HG02852 (cell line): ENCODE data around the gene PPP1R3E.
"Not testable (repeated sequence)": the region's sequence is repeated elsewhere in the genome, so short reads cannot be mapped to it uniquely, and the experiment has no call there.

Experiments used
- ATAC-seq: cut with Tn5 transposase; IDR thresholded peaks from one replicate; pipeline ENCODE4 v1.9.1; 2021; ENCODE audit warnings: mild to moderate bottlenecking, moderate library complexity; ENCODE audit not compliant: unreplicated experiment

PPP1R3E gene, protein sequence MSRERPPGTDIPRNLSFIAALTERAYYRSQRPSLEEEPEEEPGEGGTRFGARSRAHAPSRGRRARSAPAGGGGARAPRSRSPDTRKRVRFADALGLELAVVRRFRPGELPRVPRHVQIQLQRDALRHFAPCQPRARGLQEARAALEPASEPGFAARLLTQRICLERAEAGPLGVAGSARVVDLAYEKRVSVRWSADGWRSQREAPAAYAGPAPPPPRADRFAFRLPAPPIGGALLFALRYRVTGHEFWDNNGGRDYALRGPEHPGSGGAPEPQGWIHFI

DNA sequence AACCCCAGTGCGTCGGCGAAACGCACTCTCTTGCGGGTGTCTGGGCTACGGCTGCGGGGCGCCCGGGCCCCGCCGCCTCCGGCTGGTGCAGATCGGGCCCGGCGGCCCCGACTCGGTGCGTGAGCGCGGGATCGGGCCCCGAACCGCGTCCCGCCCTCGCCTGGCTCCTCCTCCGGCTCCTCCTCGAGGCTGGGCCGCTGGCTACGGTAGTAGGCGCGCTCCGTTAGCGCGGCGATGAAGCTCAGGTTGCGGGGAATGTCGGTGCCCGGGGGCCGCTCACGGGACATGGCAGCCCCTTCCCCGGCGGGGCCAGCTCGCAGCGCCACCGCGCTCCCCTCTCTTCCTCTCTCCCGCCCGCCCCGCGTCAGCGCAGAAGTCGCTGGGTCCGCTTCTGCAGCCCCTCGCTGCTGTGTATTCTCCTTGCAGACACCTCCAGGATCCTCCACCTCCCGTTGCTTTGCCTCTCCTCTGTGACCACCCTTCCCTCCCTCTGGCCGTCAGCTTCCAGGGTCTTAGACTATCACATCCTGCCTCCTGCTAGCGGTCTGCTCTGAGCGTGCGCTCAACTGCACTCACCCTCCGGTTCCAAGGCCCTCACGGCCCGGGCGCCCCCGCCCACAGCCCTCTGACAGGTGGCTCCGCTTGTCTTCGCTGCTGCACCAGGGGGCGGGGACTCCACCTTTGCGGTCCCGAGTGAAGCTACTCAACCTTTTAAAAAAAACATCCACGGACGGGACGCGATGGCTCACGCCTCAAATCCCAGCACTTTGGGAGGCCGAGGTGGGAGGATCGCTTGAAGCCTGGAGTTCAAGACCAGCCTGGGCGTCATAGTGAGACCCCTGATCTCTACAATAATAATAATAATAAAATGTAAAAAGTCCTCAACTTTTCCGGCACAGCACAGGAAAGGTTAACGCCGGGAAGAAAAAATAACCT, at the start of gene PPP1R3E:
PPP1R3E (minus strand) TSS at position 570 of the 936 bp plus-strand sequence; CDS start at position 287, 283 bp downstream.
- ATAC-seq = peak; percentile 39

- no peak for ATAC-seq
These were observed 49.2 kb upstream of the PPP1R3E start for GRCh38 chr14:23351681-23352505.

GRCh38 chr14:23349156-23349845, 46.6 kb upstream of the PPP1R3E start:
- no peak for ATAC-seq

- ATAC-seq = no peak
These were observed 45.6 kb upstream of the PPP1R3E start for GRCh38 chr14:23348297-23348655.

DNA sequence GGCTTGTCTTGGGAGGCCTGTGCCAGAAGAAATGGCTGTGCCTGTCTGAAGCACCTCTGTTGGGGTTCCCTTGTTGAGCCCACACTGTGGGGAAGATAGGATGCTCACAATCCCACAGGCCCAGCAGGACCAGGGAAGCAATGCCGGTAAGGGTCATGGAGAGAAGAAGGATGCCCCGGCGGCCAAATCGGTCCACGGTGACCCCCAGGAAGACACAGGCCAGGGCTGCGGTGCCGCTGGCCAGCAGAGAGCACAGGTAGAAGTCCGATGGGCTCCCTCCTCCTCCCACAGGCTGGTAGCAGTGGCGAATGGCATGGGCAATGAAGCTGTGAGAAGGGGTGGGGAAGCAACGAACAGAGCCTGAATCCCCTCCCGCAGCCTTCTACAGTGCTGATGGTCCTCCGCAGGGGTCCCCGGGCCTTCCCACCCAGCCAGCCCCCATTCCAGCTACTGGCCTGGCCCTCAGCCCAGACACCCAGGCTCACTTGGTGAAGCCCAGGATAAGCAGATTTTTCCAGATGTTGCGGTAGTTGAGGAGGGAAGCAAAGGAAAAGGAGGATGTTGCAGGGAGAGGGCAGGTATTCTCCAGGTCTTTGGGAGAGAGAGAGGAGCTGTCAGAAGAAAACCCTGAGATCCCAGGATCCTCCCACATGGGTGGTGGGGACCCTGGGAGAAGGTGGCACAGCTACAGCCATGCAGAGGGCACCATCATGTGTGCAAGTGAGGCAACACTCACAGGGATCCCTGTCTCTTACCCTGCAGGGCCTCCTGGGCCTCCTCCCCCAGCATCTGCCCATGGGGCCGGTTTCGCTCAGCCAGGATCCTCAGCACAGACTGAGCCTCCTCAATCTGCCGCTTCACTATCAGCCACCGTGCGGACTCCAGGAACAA, 45.0 kb upstream of the PPP1R3E start:
- no peak for ATAC-seq

DNA sequence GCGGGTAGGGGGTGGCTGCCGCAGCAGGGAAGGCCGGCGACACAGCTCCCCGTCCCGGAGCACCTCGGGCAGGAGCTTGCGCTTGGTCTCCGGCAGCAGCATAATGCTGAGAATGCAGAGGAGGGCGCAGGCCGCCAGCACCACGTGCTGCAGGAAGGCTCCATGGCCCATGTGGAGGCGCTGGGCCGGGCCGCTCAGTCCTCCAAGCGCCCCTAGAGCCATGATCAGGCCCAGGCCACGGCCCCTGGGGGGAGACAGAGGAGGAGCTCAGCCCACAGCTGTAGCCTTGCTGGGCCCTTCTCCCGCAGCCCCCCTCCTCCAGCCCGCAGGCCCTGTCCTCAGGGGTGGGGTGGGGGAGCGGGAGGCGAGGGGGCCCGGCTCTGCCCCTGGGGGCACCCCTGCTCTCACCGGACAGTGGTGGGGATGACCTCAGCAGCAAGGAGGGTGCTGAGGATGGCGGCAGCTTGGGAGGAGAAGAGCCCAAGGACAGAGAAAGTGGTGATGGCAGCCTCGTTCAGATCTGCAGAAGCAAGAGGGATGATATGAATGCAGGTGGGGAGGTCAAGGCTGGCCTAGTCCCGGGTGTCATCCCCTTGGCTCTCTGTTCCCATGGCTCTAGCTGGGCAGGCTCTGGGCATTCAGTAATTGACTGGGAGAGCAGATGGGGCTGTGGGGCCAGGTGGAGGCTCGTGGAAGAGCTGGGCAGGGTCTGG, 44.2 kb upstream of the PPP1R3E start:
- no peak for ATAC-seq

GRCh38 chr14:23345987-23346692, 43.5 kb upstream of the PPP1R3E start:
- no peak for ATAC-seq

GRCh38 chr14:23344481-23344880, 41.8 kb upstream of the PPP1R3E start:
- ATAC-seq = no peak

DNA sequence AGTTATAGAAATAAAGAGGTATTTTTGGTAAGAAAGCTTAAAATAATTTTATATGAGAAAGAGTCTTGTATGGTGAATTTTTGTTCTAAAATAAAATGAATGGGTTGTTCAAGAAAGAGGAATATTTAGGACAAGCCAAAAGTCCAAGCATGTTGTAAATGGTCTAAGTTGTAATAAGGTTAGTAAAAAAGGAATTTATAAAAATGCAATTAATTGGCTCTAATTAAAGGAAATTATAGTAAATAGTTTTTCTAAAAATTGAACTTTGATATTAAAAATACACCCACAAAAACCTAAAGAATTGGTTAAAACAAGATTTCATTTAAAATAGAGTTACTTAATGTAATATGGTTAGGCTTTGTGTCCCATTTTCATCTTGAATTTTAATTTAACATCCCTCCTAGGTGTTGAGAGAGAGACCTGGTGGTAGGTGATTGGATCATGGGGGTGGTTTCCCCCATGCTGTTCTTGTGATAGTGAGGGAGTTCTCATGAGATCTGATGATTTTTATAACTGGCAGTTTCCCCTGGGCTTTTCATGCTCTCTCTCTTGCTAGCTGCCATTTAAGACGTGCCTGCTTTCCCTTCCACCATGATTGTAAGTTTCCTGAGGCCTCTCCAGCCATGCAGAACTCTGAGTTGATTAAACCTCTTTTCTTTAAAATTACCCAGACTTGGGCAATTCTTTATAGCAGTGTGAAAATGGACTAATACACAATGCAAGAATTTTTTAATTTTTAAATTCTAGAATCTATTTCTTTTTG, 37.0 kb upstream of the PPP1R3E start:
- ATAC-seq = no peak

GRCh38 chr14:23335623-23336022, 33.0 kb upstream of the PPP1R3E start:
- no peak for ATAC-seq

- ATAC-seq = no peak
These were observed 25.5 kb upstream of the PPP1R3E start for GRCh38 chr14:23327947-23328744.

DNA sequence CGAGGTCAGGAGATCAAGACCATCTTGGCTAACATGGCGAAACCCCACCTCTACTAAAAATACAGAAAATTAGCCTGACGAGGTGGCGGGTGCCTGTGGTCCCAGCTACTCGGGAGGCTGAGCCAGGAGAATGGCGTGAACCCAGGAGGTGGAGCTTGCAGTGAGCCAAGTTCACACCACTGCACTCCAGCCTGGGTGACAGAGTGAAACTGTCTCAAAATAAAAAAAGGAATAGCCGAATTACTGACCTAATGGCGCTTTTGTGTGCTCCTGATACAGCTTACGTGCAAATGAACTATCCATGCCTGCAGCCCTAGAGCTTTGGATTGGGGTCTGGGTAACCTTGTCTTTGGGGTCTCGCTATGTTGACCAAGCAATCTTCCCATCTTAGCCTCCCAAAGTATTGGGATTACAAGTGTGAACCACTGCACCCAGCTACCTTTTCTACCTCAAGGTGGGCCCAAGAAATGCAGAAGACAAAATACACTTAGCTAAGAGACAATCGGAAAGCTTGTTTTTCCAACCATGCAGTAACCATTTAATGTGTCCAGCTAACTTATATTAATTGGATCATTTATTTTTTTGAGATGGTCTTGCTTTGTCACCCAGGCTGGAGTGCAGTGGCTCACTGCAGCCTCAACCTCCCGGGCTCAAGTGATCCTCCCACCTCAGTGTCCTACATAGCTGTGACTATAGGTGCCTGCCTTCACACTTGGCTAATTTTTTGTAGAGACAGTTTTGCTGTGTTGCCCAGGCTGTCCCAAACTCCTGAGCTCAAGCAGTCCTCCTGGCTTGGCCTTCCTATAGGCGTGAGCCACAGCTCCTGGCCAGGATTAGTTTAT, 24.1 kb upstream of the PPP1R3E start:
- ATAC-seq = no peak

- not testable (repeated sequence) for ATAC-seq
These were observed 23.1 kb upstream of the PPP1R3E start for GRCh38 chr14:23325746-23326145.

GRCh38 chr14:23324993-23325392, 22.3 kb upstream of the PPP1R3E start:
- ATAC-seq = no peak

DNA sequence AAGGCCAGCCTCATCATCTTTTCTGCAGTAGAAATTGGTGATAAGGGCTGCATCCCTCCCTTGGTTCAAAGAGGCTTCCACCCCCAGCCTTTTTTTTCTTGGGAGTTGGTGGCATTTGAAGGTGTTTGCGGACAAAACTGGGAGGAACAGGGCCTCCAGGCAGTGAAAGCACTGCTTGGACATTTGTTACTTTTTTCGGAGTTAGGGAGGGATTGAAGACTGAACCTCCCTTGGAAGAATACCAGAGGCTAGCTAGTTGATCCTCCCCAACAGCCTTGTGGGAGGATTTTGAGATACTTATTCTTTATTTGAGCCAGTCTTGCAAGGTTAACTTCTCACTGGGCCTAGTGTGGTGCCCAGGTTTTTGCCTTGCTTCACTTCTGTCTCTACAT, 21.8 kb upstream of the PPP1R3E start:
- ATAC-seq = no peak
